Stimulated activated effector memory CD8-positive, alpha-beta T cell treated with anti-CD3 and anti-CD28 coated beads, Interleukin-12 subunit alpha, Interleukin-12 subunit beta, amount 100 ng/mL, for 72 hours (primary cell): ENCODE data around the gene ZMIZ2.

Experiments
- ATAC-seq: fragments of 150-1000 bp; cut with Tn5 transposase; 2 replicates; pipeline ENCODE4 v1.10.0; 2021
- DNase-seq, 2 donors: peaks; one replicate each; pipeline ENCODE4 v3.0.0; 2021 to 2022; ENCODE audit warnings: low spot score in 2 of 2
- H3K27ac Mint-ChIP-seq: one replicate; pipeline ENCODE4 v1.8.0; 2022; ENCODE audit warnings: mild to moderate bottlenecking, mixed read lengths
- H3K36me3 Mint-ChIP-seq: one replicate; pipeline ENCODE4 v1.8.0; 2022; ENCODE audit warnings: mild to moderate bottlenecking, mixed read lengths
- H3K4me1 Mint-ChIP-seq: one replicate; pipeline ENCODE4 v1.8.0; 2022; ENCODE audit warnings: mixed read lengths
- H3K4me3 Mint-ChIP-seq: one replicate; pipeline ENCODE4 v1.8.0; 2022; ENCODE audit warnings: mild to moderate bottlenecking, mixed read lengths
- H3K9me3 Mint-ChIP-seq: one replicate; pipeline ENCODE4 v1.8.0; 2022; ENCODE audit warnings: mixed read lengths

The ZMIZ2 gene

DNA sequence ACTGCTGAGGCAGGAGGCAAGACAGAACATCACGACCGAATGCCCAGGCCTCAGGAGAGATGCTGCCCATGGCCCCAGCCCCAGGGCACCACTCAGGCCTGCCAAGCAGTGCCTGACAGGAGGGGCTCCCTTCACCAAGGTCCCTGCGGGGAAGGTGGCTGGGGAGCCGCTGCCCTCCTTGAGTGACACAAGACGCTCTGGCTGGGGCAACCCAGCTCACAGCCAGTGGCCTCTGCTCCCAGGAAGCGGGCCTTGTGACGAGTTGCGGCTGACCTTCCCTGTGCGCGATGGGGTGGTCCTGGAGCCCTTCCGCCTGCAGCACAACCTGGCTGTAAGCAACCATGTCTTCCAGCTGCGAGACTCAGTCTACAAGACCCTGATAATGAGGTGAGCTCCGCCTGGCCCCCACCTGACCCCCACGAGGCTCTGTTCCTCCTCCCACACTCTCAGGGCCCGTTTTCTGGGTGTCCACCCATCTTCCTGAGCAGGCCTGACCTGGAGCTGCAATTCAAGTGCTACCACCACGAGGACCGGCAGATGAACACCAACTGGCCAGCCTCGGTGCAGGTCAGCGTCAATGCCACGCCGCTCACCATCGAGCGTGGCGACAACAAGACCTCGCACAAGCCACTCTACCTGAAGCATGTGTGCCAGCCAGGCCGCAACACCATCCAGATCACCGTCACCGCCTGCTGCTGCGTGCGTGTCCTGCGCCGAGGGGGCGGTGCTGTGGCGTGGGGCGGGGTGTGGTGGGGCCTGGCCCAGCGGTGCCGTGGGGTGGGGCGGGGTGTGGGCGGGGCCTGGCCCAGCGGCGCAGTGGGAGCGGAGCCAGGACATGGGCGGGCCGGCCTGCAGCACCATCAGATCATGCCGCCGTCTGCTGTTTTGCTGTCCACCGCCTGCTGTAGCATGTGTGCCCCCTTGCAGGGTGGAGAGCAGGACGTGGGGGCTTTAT lies 12.8 kb downstream of the ZMIZ2 start:
- no peak overlapping the region for H3K27ac Mint-ChIP-seq
- H3K4me3 Mint-ChIP-seq: no peak overlapping the region
- DNase-seq (no peak), ATAC-seq (no peak)
- no peaks in the 10 kb centered on the region for H3K9me3 Mint-ChIP-seq
- H3K36me3 Mint-ChIP-seq: peaks cover 90% of the 10 kb centered on the region
- H3K4me1 Mint-ChIP-seq: no peaks in the 10 kb centered on the region

GRCh38 chr7:44762300-44762699 lies 13.7 kb downstream of the ZMIZ2 start:
- Mint-ChIP-seq H3K27ac (peak overlapping the region; percentile 40), H3K36me3 (peaks cover 91% of the 10 kb centered on the region)
- no peak for DNase-seq

DNA sequence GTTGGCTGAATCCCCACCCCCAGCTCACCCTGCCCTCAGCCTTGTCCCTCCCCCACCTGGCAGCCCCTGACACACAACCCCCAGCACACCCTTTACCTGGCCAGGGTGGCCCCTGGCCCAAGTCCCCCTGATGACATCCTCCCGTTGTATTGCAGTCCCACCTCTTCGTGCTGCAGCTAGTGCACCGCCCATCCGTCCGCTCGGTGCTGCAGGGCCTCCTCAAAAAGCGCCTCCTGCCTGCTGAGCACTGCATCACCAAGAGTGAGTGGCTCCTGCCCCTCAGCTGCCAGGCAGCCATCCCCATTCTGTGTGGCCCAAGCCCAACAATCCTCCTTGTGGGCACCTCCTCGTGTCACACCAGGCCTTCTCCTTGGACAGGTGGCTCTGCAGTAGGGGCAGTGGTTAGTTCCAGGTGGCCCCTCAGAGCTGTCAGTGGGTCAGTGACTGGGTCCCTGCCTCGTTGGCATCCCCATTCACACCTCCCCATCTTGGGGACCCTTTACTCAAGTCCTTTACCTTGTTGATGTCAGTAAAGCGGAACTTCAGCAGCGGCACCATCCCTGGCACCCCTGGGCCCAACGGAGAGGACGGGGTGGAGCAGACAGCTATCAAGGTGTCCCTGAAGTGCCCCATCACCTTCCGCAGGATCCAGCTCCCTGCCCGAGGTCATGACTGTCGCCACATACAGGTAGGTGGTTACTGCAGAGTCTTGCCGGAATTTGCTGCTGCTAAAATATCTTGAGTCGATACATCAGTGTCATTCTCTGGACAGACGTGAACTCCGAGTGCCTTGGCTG lies 14.3 kb downstream of the ZMIZ2 start:
- DNase-seq (no peak), ATAC-seq (no peak)
- H3K27ac Mint-ChIP-seq: peak overlapping the region; percentile 40
- no peak overlapping the region for H3K4me3 Mint-ChIP-seq
- H3K4me1 Mint-ChIP-seq: peaks cover 5% of the 10 kb centered on the region
- no peaks in the 10 kb centered on the region for H3K9me3 Mint-ChIP-seq
- H3K36me3 Mint-ChIP-seq: peaks cover 91% of the 10 kb centered on the region

More at GRCh38 chr7:44762300-44762699, 13.7 kb downstream of the ZMIZ2 start:
- ATAC-seq: no peak
- Mint-ChIP-seq H3K9me3 (no peaks in the 10 kb centered on the region), H3K4me1 (no peaks in the 10 kb centered on the region), H3K4me3 (no peak overlapping the region)

DNA sequence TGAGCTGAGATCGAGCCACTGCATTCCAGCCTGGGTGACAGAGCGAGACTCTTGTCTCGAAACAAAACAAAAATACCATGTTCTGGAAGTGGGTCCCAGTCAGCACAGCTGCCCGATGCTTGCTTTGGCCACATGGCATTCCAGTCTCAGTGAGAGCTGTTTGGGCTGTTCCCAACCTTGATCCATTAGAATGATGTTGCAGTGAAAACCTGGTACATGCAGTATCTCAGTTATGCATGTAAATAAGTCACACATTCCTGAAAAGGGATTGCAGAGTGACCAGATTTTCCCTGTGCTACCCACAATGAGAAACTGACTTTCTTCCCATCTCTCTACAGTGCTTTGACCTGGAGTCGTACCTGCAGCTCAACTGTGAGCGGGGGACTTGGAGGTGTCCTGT lies 15.4 kb downstream of the ZMIZ2 start:
- DNase-seq: no peak
- peaks cover 91% of the 10 kb centered on the region for H3K36me3 Mint-ChIP-seq

DNA sequence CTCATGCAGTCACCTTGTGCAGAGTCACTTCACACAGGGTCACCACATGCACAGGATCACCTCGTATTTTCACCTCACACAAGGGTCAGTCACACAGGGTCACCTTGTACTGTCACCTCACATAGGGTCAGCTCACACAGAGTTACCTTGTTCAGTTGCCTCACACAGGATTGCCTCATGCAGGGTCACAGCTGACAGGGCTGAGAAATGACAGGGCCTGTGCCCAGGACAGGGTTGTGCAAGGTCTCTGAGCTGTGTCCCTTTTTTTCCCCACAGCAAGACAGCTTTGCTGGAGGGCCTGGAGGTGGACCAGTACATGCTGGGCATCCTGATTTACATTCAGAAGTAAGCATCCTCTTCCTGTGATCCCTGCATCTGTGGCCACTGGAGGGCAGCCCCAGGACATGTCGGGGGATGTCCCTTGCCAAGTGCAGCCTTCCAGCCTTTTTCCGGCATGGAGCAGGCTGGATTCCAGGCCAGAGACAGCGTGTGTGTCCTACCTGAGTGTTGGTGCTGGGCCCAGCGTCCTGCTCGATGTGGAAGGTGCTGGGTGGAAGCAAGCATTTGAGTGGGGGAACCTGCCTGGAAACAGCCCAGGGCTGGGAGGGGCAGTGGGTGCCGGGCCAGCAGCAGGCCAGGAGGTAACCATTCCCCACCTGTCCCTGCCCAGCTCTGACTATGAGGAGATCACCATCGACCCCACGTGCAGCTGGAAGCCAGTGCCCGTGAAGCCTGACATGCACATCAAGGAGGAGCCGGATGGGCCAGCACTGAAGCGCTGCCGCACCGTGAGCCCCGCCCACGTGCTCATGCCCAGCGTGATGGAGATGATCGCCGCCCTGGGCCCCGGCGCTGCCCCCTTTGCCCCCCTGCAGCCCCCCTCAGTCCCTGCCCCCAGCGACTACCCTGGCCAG lies 16.3 kb downstream of the ZMIZ2 start:
- ATAC-seq: no peak
- no peak for DNase-seq
- H3K4me3 Mint-ChIP-seq: no peak overlapping the region
- no peaks in the 10 kb centered on the region for H3K9me3 Mint-ChIP-seq
- peaks cover 25% of the 10 kb centered on the region for H3K4me1 Mint-ChIP-seq
- H3K27ac Mint-ChIP-seq: no peak overlapping the region
- H3K36me3 Mint-ChIP-seq: peaks cover 90% of the 10 kb centered on the region

More for the DNA sequence above, 15.4 kb downstream of the ZMIZ2 start:
- H3K27ac Mint-ChIP-seq: no peak overlapping the region
- ATAC-seq: no peak
- no peaks in the 10 kb centered on the region for H3K9me3 Mint-ChIP-seq
- no peak overlapping the region for H3K4me3 Mint-ChIP-seq
- peaks cover 17% of the 10 kb centered on the region for H3K4me1 Mint-ChIP-seq

- Mint-ChIP-seq H3K9me3 (no peaks in the 10 kb centered on the region), H3K36me3 (peaks cover 87% of the 10 kb centered on the region), H3K27ac (no peak overlapping the region), H3K4me1 (peaks cover 34% of the 10 kb centered on the region), H3K4me3 (no peak overlapping the region)
- ATAC-seq (no peak), DNase-seq (no peak)
Observed at GRCh38 chr7:44765579-44766415, 17.1 kb downstream of the ZMIZ2 start.

DNA sequence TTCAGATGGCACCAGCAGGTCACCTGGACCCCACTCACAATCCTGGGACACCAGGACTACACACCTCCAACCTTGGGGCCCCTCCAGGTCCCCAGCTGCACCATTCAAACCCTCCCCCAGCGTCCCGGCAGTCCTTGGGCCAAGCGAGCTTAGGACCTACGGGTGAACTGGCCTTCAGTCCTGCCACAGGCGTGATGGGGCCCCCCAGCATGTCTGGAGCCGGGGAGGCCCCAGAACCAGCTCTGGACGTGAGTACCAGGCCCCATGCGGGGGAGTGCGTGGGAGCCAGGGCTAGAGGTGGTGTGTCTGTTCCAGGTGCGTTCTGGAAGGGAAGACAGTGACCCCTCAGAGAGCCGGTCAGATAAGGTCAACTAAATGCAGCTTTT lies 17.8 kb downstream of the ZMIZ2 start:
- no peak overlapping the region for H3K27ac Mint-ChIP-seq
- peaks cover 84% of the 10 kb centered on the region for H3K36me3 Mint-ChIP-seq
- no peak overlapping the region for H3K4me3 Mint-ChIP-seq
- H3K4me1 Mint-ChIP-seq: peaks cover 40% of the 10 kb centered on the region
- no peak for DNase-seq
- H3K9me3 Mint-ChIP-seq: no peaks in the 10 kb centered on the region
- no peak for ATAC-seq

DNA sequence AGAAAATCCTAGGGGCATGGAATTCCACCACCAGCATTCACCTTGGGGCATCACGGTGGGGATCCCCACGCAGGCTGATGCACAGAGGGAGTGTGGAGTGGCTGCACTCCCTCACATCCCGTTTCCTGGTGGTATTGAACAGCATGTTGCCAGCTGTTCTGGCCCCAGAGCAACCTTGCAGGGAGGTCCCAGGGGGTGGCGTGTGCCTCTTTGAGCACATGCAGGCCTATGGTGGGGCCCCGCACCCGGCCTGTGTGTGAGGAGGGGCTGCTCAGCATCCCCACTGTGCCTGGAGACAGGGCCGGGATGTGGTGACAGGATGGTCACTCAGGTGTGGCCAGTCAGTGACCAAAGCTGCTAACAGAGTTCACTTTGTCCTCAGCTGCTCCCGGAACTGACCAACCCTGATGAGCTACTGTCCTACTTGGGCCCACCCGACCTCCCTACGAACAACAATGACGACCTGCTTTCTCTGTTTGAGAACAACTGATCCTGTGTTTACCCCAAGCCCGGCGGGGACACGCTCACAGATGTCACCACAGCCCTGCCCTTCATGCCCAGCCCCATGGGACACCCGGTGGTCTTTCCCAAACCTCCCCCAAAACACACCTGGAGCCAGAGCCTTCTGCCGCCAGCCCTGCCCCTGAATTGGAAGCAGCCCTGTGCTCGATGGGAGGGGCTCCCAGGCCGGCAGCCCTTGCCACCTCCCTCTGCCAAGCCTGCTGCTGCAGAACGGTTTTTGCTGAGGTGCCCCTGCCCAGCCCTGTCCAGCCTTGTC lies 18.7 kb downstream of the ZMIZ2 start:
- Mint-ChIP-seq H3K4me3 (no peak overlapping the region), H3K36me3 (peaks cover 80% of the 10 kb centered on the region), H3K4me1 (peaks cover 44% of the 10 kb centered on the region)

GRCh38 chr7:44767912-44768627 lies 19.4 kb downstream of the ZMIZ2 start:
- Mint-ChIP-seq H3K27ac (peak overlapping the region; percentile 79), H3K4me1 (peaks cover 44% of the 10 kb centered on the region), H3K4me3 (no peak overlapping the region)

More for the DNA sequence above, 18.7 kb downstream of the ZMIZ2 start:
- Mint-ChIP-seq H3K27ac (peak overlapping the region; percentile 79), H3K9me3 (no peaks in the 10 kb centered on the region)
- no peak for ATAC-seq
- no peak for DNase-seq

DNA sequence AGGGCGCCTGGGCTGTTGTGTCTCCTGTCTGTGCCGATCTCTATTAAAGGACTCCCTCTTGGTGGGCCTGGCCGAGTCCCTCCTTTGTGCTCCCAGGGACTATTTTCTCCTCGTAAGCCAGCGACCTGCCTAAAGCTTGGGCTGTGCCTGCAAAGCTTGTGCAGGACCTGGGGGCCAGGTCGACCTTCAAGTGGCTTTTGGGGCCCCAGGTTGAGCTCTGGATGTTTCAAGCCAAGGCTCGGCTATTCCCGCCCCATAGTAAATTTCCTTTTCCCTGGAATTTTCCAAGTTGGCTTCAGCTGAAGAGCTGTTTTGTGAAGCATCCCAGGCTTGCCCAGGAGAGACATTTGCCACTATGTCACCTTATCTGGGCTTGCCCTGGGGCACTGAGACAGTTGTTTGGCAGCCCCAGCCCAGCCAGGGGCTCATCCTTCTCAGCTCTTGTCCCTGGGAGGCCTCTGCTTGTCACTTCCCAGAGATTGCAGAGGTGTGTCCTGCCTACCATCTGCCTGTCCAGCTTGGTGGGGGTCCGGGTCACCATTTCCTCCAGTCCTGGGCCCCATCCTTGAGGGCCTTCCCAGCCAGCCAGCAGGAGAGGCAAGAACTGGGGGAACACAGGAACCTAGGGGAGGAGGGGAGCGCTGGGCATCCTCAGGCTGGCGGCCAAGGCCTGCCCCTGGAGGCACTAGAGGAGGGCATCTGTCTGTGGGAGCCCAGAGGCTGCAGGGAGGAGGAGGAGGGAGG lies 20.2 kb downstream of the ZMIZ2 start:
- peak overlapping the region; percentile 79 for H3K27ac Mint-ChIP-seq
- ATAC-seq (no peak), DNase-seq (no peak)
- peaks cover 44% of the 10 kb centered on the region for H3K4me1 Mint-ChIP-seq
- peaks cover 65% of the 10 kb centered on the region for H3K36me3 Mint-ChIP-seq
- peak overlapping the region; percentile 56 for H3K4me3 Mint-ChIP-seq
- H3K9me3 Mint-ChIP-seq: no peaks in the 10 kb centered on the region

More at GRCh38 chr7:44767912-44768627, 19.4 kb downstream of the ZMIZ2 start:
- ATAC-seq (peak; percentile 60), DNase-seq (no peak)
- Mint-ChIP-seq H3K9me3 (no peaks in the 10 kb centered on the region), H3K36me3 (peaks cover 72% of the 10 kb centered on the region)

DNA sequence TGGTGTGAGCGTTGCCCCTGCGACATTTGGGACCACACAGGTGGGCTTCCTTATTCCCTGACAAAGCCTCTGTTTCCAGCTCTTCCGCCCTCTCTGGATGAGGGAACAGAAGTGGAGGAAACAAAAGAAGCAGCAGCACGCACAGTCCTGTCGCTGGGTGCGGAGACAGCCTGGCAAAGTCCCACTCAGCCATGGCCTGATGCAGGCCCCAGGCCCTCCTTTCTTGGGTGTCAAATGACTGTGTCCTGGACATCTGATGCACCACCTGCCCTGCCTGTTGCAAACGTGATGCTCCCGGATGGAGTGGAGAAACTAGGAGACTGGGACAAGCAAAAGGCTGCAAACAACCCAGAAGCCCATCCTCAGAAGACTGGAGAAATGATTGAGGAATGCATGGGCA lies 20.7 kb downstream of the ZMIZ2 start:
- ATAC-seq: peak; percentile 11
- Mint-ChIP-seq H3K4me3 (peak overlapping the region; percentile 56), H3K36me3 (peaks cover 59% of the 10 kb centered on the region), H3K27ac (peak overlapping the region; percentile 79), H3K4me1 (peaks cover 44% of the 10 kb centered on the region), H3K9me3 (no peaks in the 10 kb centered on the region)
- DNase-seq: no peak

- Mint-ChIP-seq H3K9me3 (no peaks in the 10 kb centered on the region), H3K27ac (peak overlapping the region; percentile 79), H3K4me1 (peaks cover 44% of the 10 kb centered on the region), H3K36me3 (peaks cover 55% of the 10 kb centered on the region), H3K4me3 (peak overlapping the region; percentile 56)
- ATAC-seq (peak; percentile 72), DNase-seq (peak in 1 of 2 donors; percentile 62)
Observed at GRCh38 chr7:44769776-44770294, 21.2 kb downstream of the ZMIZ2 start.
